ENCODE measurements around the gene SOD1.

SOD1 gene

GRCh38 chr21:31686272-31686915 is 26.9 kb downstream of the SOD1 start:
- no peak for DNase-seq

GRCh38 chr21:31687108-31687507 is 27.6 kb downstream of the SOD1 start:
- DNase-seq, result no peak

- no peak for DNase-seq
Observed at GRCh38 chr21:31688603-31689368, 29.3 kb downstream of the SOD1 start.

- DNase-seq, result no peak
Observed at GRCh38 chr21:31693222-31693621, 33.7 kb downstream of the SOD1 start.

- DNase-seq, result no peak
Observed at GRCh38 chr21:31696424-31696823, 36.9 kb downstream of the SOD1 start.

- DNase-seq, result no peak
Observed at GRCh38 chr21:31698461-31698860, 39.0 kb downstream of the SOD1 start.

- DNase-seq, result no peak
Observed at GRCh38 chr21:31700040-31700439, 40.5 kb downstream of the SOD1 start.

GRCh38 chr21:31706562-31706961 is 47.1 kb downstream of the SOD1 start:
- DNase-seq, result no peak

GRCh38 chr21:31707499-31707898 is 48.0 kb downstream of the SOD1 start:
- DNase-seq, result no peak

- DNase-seq, result no peak
Observed at GRCh38 chr21:31708541-31708940, 49.0 kb downstream of the SOD1 start.

GRCh38 chr21:31710586-31710985 is 51.1 kb downstream of the SOD1 start:
- DNase-seq, result no peak

- DNase-seq, result no peak
Observed at GRCh38 chr21:31711326-31711725, 51.8 kb downstream of the SOD1 start.

- no peak for DNase-seq
Observed at GRCh38 chr21:31711745-31712285, 52.3 kb downstream of the SOD1 start.

GRCh38 chr21:31713115-31713514 is 53.6 kb downstream of the SOD1 start:
- DNase-seq, result no peak

GRCh38 chr21:31713973-31714740 is 54.7 kb downstream of the SOD1 start:
- DNase-seq, result no peak

GRCh38 chr21:31714741-31715365 is 55.4 kb downstream of the SOD1 start:
- no peak for DNase-seq

GRCh38 chr21:31716106-31716505 is 56.6 kb downstream of the SOD1 start:
- DNase-seq, result no peak
